OCI-LY3 (cell line): ENCODE data around the gene TRIM46.

Source experiments
- H2AFZ ChIP-seq: fragments of 200-600, 300-600 bp; shearing (Covaris generic); 2 replicates; pipeline ENCODE4 v1.6.0; 2014; ENCODE audit warnings: antibody characterized with exemption, low read depth, low read length
- H3K27ac ChIP-seq: fragments of 200-600, 300-600 bp; sonication (generic); 2 replicates; pipeline ENCODE4 v1.5.1; 2014; ENCODE audit warnings: mild to moderate bottlenecking, low read length, moderate library complexity, mixed read lengths
- H3K27me3 ChIP-seq: fragments of 200-600, 300-600 bp; sonication (generic); 2 replicates; pipeline ENCODE4 v1.6.1; 2014; ENCODE audit warnings: low read depth, low read length, mixed read lengths
- H3K36me3 ChIP-seq: fragments of 200-600, 300-600 bp; sonication (generic); replicated peaks from 2 replicates; pipeline ENCODE3; 2014; ENCODE audit warnings: low read depth, low read length, mixed read lengths
- H3K4me1 ChIP-seq: fragments of 300-600, 200-600 bp; sonication (generic); 2 replicates; pipeline ENCODE4 v1.6.1; 2014; ENCODE audit warnings: low read length, mixed read lengths
- H3K4me2 ChIP-seq: fragments of 200-600, 300-600 bp; sonication (generic); 2 replicates; pipeline ENCODE4 v1.6.1; 2014; ENCODE audit warnings: low read length, mixed read lengths
- H3K4me3 ChIP-seq: fragments of 300-600, 200-600 bp; sonication (generic); 2 replicates; pipeline ENCODE4 v1.5.1; 2014; ENCODE audit warnings: antibody characterized with exemption, mild to moderate bottlenecking, low read length, moderate library complexity
- H3K79me2 ChIP-seq: fragments of 300-600, 200-600 bp; shearing (Covaris generic); 2 replicates; pipeline ENCODE4 v1.6.1; 2014; ENCODE audit warnings: mild to moderate bottlenecking, low read length, mixed read lengths
- H3K9ac ChIP-seq: fragments of 300-600, 200-600 bp; shearing (Covaris generic); 2 replicates; pipeline ENCODE4 v1.6.0; 2014; ENCODE audit warnings: mild to moderate bottlenecking, low read length, moderate library complexity
- H3K9me3 ChIP-seq: fragments of 200-600, 300-600 bp; shearing (Covaris generic); 2 replicates; pipeline ENCODE4 v1.6.1; 2014; ENCODE audit warnings: low read length, mixed read lengths; ENCODE audit not compliant: insufficient read depth
- H4K20me1 ChIP-seq: fragments of 200-600, 300-600 bp; sonication (generic); 2 replicates; pipeline ENCODE4 v1.6.1; 2016; ENCODE audit warnings: low read length, mixed read lengths; ENCODE audit not compliant: insufficient read depth
- CTCF ChIP-seq: fragments of 200-600, 300-600 bp; sonication (generic); IDR thresholded peaks from 2 replicates; pipeline ENCODE4 v1.5.1; 2014; ENCODE audit warnings: antibody characterized with exemption, low read length, low read depth
- EZH2phosphoT487 ChIP-seq: fragments of 200-600 bp; shearing (Covaris generic); IDR thresholded peaks from 2 replicates; pipeline ENCODE4 v1.6.1; 2018; ENCODE audit warnings: antibody characterized with exemption, mixed run types, low read depth

TRIM46 gene

DNA sequence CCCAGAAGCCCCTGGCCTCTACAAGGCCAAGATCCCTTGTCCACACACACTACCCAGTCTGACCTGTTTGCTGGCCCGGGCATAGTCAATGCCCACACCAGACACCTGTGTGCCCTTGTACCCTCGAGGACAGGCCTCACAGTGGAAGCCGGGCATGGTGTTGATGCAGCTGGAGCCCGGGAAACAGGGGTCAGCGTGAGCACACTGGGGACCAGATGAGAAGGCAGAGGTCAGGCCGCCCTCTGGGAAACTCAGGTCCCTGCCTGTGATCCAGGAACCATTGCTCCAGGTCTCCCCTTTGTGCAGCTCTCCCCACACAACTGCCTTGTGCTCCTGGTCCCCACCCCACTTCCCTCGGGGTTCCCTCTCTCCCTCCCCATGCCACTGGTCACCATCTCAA lies 28.5 kb downstream of the TRIM46 start:
- Histone ChIP-seq H3K4me2 (no peak overlapping the region), H3K36me3 (no peaks in the 10 kb centered on the region), H3K27ac (no peak overlapping the region), H3K9me3 (no peaks in the 10 kb centered on the region), H3K4me3 (no peak overlapping the region), H4K20me1 (no peaks in the 10 kb centered on the region), H2AFZ (no peak overlapping the region), H3K79me2 (no peaks in the 10 kb centered on the region), H3K9ac (no peak overlapping the region), H3K27me3 (no peaks in the 10 kb centered on the region), H3K4me1 (peaks cover 3% of the 10 kb centered on the region)
- no peak for TF ChIP-seq EZH2phosphoT487
- no peak for TF ChIP-seq CTCF

- Histone ChIP-seq H3K9me3 (no peaks in the 10 kb centered on the region), H4K20me1 (no peaks in the 10 kb centered on the region), H2AFZ (no peak overlapping the region), H3K9ac (no peak overlapping the region), H3K79me2 (no peaks in the 10 kb centered on the region), H3K36me3 (no peaks in the 10 kb centered on the region), H3K4me1 (peaks cover 11% of the 10 kb centered on the region), H3K4me3 (no peak overlapping the region), H3K27me3 (no peaks in the 10 kb centered on the region), H3K27ac (no peak overlapping the region), H3K4me2 (no peak overlapping the region)
- TF ChIP-seq EZH2phosphoT487: no peak
- no peak for TF ChIP-seq CTCF
Observed at GRCh38 chr1:155202731-155203515, 29.3 kb downstream of the TRIM46 start.

GRCh38 chr1:155205035-155205434 lies 31.4 kb downstream of the TRIM46 start:
- Histone ChIP-seq H3K4me2 (no peak overlapping the region), H3K9ac (no peak overlapping the region), H2AFZ (no peak overlapping the region), H3K36me3 (no peaks in the 10 kb centered on the region), H4K20me1 (no peaks in the 10 kb centered on the region), H3K27ac (no peak overlapping the region), H3K9me3 (no peaks in the 10 kb centered on the region), H3K4me3 (no peak overlapping the region), H3K79me2 (peaks cover 6% of the 10 kb centered on the region), H3K27me3 (no peaks in the 10 kb centered on the region), H3K4me1 (peaks cover 20% of the 10 kb centered on the region)
- no peak for TF ChIP-seq EZH2phosphoT487
- no peak for TF ChIP-seq CTCF

DNA sequence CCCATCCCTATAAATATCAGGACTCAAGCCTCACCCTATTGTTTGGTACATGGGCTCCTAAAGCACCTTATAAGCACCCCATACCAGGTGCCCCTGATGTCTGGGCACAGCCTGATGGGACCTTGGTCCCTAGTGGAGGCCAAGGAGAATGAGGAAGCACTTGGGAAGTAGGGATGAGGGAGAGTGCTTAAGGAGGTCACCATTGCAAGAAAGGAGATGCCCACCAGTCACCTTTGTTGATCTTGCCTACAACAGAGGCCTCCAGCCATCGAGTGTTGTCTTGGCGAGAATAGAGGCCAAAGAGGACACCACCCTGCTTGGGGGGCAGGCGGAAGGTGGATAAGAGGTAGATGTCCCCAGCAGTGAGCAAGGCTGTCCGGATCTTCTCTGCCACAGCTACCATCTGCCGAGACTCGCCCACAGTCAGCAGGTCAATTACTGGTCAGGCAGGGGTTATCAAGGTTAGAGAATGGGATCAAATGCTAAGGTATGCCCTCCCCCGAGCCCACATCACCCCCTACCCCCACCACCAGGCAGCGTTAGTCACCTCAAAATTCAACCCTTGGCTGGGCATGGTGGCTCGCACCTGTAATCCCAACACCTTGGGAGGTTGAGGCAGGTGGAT lies 32.4 kb downstream of the TRIM46 start:
- Histone ChIP-seq H3K27me3 (no peaks in the 10 kb centered on the region), H3K79me2 (peaks cover 6% of the 10 kb centered on the region), H3K4me1 (peaks cover 23% of the 10 kb centered on the region), H3K4me3 (no peak overlapping the region), H3K9me3 (no peaks in the 10 kb centered on the region), H3K36me3 (no peaks in the 10 kb centered on the region), H3K4me2 (no peak overlapping the region), H3K9ac (no peak overlapping the region), H3K27ac (no peak overlapping the region), H4K20me1 (no peaks in the 10 kb centered on the region), H2AFZ (no peak overlapping the region)
- TF ChIP-seq CTCF (no peak), EZH2phosphoT487 (no peak)
